Loucy (cell line): Measurements from ENCODE around the gene TMEM131.

Source experiments
- CTCF ChIP-seq: fragments of 200-600 bp; sonication (generic); conservative IDR thresholded peaks from 2 replicates; pipeline ENCODE4 v1.5.1; 2014; ENCODE audit warnings: mild to moderate bottlenecking, antibody characterized with exemption, low read length
- EZH2phosphoT487 ChIP-seq: fragments of 200-600 bp; IDR thresholded peaks from 2 replicates; pipeline ENCODE4 v1.6.1; 2018; ENCODE audit warnings: antibody characterized with exemption, mild to moderate bottlenecking, moderate library complexity, borderline replicate concordance

DNA sequence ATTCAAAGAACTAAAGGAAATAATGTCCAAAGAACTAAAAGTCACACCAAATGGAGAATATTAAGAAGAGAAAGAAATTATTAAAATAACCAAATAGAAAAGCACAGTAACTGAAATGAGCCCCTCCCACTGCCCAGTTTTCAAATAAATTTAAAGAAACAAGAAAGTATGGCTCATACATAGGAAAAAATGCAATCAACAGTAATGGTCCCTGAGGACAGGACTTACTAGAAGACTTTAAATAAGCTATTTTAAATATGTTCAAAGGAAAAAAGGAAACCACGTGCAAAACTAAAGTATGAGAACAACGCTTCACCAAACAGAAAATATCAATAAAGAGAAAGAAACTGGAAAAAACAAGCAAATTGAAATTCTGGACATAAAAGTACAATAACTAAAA lies 58.9 kb downstream of the TMEM131 start:
- TF ChIP-seq CTCF, result no peak
- no peak for TF ChIP-seq EZH2phosphoT487
